Activated naive CD4-positive, alpha-beta T cell treated with anti-CD3 and anti-CD28 coated beads, Interleukin-2, amount 50 U/mL, for 16 hours (primary cell): Measurements from ENCODE around the gene CCDC92.

Experiments used
- DNase-seq: peaks from one replicate; pipeline ENCODE4 v3.0.0-alpha.2; 2020

Gene CCDC92

GRCh38 chr12:123973552-123974341 is 1.1 kb upstream of the CCDC92 start:
- peak; percentile 22 for DNase-seq

- peak; percentile 33 for DNase-seq
These were observed 718 bp downstream of the CCDC92 start for GRCh38 chr12:123971770-123972456.

GRCh38 chr12:123971449-123971769 is 1.2 kb downstream of the CCDC92 start:
- no peak for DNase-seq

- no peak for DNase-seq
These were observed 5.5 kb downstream of the CCDC92 start for GRCh38 chr12:123967121-123967586.

- DNase-seq: no peak
These were observed 6.0 kb downstream of the CCDC92 start for GRCh38 chr12:123966596-123966995.

GRCh38 chr12:123965382-123965781 is 7.2 kb downstream of the CCDC92 start:
- no peak for DNase-seq

- no peak for DNase-seq
These were observed 8.8 kb downstream of the CCDC92 start for GRCh38 chr12:123963821-123964220.

GRCh38 chr12:123962513-123962912 is 10.1 kb downstream of the CCDC92 start:
- no peak for DNase-seq

- DNase-seq: no peak
These were observed 10.9 kb downstream of the CCDC92 start for GRCh38 chr12:123961585-123962345.

- no peak for DNase-seq
These were observed 11.8 kb downstream of the CCDC92 start for GRCh38 chr12:123960856-123961255.

GRCh38 chr12:123960029-123960735 is 12.4 kb downstream of the CCDC92 start:
- DNase-seq: no peak

GRCh38 chr12:123958876-123959275 is 13.8 kb downstream of the CCDC92 start:
- DNase-seq: no peak

GRCh38 chr12:123958462-123958861 is 14.2 kb downstream of the CCDC92 start:
- no peak for DNase-seq

- DNase-seq: no peak
These were observed 15.4 kb downstream of the CCDC92 start for GRCh38 chr12:123957196-123957595.

GRCh38 chr12:123956249-123956648 is 16.4 kb downstream of the CCDC92 start:
- DNase-seq: no peak

GRCh38 chr12:123954647-123955350 is 17.8 kb downstream of the CCDC92 start:
- no peak for DNase-seq

- no peak for DNase-seq
These were observed 20.6 kb downstream of the CCDC92 start for GRCh38 chr12:123952037-123952436.

- DNase-seq: no peak
These were observed 21.2 kb downstream of the CCDC92 start for GRCh38 chr12:123951467-123951866.

GRCh38 chr12:123950476-123951349 is 21.9 kb downstream of the CCDC92 start:
- DNase-seq: no peak

- no peak for DNase-seq
These were observed 22.9 kb downstream of the CCDC92 start for GRCh38 chr12:123949770-123950165.
